GM18868 (cell line): ENCODE results near the gene NPAS2.

Source experiments
- ATAC-seq: cut with Tn5 transposase; IDR thresholded peaks from one replicate; pipeline ENCODE4 v1.9.1; 2021; ENCODE audit warnings: mild to moderate bottlenecking, moderate library complexity; ENCODE audit not compliant: unreplicated experiment

The NPAS2 gene

DNA sequence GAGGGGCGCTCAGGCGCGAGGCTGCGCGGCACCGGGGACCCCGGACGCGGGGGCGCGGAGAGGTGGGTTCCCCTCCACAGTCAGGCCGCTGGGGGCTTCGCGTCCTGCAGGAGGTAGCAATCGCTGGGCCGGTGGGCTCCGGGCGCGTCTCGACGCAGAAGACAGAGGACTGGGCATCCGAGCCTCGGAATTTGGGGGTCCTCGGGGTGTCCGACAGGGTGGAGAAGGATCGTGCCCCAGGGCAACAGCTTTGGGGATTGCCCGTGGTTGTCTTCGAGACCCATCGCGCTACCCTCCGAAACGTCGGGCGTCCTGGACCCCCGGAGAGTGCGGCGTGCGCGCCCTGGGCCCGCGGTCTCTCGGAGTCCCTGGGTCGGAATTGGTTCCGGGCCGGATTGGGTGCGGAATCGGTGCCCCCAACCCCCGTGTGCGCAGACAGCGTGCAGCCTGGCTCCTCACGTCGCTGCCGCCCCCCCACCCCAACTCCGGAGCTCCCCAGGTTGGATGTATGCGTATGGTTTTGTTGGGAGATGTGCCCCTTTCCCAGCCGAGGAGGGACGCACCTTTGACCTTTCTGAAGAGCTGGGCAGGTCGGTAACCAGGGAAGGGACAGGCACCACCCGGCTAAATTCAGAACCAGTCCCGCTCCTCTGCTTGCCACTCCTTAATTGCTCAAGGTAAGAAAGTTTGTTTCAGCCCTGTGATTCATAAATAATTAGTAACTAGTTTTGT is 750 bp downstream of the NPAS2 start:
- ATAC-seq: no peak

DNA sequence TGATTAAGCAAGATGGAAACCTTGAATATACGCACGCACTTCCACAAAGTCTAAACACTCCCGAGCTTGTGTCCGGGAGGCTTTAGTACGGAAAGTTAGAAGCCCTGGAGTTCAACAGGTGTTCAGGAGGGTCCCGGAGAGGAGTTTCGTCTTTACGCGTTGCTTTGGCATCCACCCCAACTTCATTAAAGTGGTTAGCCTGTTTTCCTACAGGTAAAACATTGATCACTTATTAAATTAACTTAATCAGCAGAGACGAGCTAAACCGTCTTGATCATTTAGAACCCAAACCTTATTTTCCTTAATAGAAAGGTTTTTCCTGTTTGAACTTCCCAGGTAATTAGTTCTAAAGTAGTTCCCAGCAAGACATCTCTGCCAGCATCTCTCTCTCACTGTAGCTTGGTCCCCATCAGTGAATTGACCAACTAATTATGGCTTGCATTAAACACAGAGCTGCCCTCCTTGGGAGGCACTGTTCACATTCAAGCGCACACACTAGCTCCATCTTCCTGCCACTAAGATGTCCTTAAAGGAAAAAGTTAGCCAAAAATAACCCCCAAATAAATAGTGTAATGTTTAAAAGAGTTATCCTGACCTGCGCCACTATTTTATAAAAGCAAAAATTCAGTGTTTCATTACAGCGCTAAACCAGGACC is 1.4 kb downstream of the NPAS2 start:
- ATAC-seq: no peak

DNA sequence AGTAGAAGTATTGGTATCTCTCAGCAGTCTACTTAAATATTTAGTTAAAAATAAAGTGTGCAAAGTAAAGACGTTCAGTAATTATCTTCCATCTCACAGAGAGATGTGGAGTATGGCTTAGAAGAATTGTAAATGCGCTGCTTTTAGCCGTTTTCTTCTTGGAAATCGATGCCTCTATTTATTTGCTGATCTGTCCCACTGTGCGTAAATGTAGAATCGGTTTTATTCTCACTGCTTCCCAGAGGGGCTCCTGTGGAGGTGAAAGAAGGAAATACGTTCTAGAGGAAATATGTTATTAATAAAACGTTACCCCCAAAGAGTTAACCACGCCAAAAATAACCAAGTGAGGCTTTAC is 1.9 kb downstream of the NPAS2 start:
- ATAC-seq: no peak

DNA sequence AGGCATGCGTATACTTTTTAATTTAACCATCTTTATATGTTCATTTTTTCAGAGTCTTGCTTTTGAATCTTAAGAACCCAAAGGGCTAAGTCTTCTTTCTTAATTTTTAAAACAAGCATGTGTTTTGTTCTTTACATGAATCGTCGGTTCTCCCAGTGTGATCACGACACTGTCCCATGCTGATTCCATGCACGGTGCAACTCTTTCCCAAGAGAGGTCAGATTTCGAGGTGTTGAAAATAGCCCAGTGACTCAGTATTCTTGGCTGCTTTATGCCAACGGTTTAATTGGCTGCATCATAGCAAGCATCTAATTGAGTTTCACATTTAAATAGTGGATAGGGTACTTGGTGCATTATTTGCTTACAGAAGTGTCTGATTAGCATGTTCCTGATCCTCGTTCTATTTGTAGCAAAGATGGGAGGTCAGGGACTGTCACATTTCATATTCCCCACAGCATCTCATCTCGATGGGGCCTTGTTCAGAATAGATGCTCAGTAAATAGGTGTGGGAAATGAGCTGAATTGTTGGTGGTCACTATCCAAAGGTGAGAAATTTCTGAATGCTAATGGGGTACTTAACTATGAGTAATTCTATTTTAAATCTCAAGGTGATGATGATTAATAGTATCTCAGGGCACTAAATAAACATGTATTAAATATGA is 2.8 kb downstream of the NPAS2 start:
- no peak for ATAC-seq

DNA sequence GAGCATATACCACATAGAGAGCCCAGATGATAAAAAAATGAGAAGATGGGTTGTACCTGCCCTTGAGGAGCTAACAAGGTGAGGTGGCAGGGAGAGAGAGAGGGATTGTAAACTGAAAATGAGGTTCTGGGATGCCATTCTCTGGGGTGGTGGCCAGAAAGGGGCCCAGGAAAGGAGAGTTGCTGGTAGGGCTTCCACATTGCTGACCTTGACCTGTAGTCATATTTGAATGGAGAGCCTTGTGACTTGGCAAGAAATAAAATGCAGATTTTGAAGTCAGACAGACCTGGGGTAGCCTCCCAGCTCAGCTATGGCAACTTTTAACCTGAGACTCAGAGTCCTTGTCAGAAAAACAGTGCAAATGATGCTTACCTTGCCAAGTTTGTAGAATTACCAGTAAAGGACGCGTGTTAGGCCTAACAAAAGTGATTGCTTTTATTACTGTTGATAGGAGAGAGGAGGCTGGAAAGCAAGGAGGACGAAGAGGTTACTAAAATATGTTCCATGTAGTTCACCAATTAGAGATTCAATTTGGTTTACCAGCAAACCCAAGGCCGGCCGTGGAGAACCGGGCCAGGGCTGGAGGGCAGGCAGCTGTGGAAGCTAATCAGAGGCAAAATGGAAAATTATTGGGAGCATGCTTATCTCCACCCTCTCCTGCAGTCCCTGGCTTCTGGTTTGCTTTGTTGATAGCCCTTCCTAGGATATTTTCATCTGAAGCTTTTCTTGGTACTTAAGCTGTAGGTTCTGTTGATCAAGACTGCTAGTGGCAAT is 3.9 kb downstream of the NPAS2 start:
- no peak for ATAC-seq

DNA sequence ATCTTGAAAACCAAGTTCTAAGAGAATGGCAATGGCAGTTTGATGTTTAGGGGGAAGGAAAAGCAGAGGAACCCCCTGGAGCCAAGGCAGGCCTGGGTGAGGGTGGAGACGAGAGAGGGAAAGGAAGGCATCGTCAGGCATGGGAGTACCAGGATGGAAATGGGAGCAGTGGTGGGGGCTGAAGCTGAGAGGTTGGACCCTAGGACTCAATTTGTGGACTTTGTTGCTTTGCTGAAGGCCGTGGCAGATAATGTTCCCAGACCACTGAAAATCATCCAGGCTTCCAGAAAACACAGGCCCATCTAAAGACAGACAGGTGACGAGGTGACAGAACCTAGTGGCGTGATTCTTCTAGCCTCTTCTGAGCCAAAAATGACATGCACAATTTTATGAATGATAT is 4.9 kb downstream of the NPAS2 start:
- no peak for ATAC-seq

DNA sequence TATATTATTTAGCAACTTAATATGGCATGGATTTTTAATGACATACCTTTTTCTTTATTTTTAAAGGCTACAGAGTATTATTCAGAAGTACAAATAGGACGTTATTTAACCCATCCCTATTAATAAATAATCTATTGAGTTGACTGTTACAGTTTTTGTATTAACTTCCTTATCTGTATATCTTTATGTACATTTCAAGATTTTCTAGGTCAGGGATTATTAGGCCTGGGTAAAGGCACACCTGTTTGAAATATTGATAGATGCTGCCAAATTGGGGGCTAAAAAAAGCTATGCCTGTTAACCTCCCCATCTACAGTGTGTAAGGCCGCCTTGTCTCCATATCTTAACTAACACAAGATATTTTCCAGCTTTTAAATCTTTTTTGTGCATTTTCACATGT is 6.6 kb downstream of the NPAS2 start:
- no peak for ATAC-seq

DNA sequence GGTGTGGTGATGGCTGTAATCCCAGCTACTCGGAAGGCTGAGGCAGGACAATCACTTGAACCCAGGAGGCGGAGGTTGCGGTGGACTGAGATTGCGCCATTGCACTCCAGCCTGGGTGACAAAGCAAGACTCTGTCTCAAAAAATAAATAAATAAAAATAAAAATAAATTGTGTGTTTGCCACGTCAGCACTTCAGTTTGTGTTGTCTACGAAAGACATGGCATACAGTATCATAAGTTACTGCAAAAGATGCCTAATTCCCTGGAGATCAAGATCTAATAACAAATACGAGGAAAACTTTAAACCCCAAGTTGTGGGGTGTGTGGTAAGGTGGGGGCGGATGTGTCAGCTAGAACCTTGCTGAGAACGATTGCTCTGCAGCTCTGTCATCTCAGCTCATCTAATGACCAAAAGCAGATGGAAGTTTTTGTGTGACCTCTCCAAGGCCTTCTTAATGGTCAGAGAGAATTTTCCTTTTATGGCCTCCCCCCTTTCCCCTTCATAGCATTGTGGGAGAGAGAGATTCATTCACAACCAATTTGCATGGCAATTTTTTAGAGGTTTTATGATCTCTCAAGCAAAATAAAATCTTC is 11.3 kb downstream of the NPAS2 start:
- no peak for ATAC-seq

DNA sequence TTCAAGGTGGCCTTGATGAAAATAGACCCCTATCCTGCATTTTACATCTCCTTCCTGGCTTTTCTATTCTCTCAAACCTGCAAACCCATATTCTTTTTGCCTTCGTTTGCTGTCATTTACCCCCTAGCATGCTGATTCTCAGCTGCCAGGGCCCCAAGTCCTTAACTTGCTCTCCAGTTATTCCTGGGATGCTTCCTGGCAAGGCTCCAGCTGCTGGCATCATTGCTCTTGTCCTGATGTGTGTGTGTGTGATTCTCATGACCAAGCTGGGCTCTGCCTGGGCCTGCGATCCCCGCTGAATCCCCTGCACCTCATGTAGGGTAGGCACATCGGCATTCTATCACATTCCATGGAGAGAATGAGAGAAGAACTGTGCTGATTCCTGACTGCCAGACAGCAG is 11.9 kb downstream of the NPAS2 start:
- no peak for ATAC-seq

DNA sequence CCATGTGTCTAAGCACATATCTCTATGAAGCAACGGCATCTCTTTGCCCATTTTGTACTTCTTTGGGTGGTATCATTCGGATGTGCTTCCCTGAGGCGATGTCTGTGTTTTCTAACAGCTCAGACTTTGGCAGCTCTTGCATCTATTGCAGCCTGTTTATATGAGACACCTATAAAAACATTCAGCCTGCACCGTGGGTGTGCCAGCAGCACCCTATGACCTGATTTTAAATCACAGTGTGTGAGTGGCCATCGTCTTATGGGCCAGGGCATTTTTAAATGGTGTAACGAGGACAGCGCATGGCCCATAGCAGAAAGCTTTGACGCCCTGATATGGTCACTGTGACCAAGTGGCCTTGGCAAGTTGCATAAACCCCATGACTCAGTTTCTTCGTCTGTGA is 12.9 kb downstream of the NPAS2 start:
- no peak for ATAC-seq

DNA sequence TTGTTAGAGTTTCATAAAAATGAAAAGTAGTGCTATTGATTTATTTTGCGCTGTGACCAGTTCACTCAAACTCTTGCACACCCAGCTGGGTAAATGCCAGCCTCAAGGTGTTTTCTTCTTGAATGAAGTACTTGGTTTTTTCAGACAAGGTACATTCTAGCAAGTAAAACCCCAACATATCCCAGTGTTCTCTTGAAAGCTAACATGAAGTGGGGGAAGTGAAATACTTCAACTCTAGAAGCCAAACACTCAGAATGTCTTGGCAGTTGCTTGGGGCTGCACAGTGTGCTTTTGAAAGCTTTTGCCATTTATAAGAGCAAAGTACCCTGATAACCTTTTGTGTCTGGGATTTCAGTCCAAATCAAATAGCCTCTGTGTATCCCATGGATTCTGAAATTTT is 13.4 kb downstream of the NPAS2 start:
- no peak for ATAC-seq

DNA sequence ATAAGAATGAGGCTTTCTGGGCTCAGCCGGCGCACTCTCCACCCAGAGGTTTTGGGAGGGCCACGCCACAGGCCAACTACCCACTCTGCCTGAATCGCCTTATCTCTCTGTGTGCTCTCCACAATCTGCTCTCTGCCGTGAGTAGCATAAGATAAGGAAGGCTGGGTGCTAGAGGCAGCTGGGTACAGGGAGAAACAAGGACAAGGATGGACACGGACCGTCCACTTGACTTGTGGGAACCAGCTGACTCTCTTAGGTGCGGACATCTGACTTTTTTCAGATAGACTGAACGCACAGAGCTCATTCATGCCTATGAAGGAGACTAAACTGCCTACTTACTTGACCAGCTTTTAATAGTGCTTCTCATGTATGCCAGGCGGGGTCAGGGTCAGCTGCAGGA is 14.3 kb downstream of the NPAS2 start:
- ATAC-seq: no peak

DNA sequence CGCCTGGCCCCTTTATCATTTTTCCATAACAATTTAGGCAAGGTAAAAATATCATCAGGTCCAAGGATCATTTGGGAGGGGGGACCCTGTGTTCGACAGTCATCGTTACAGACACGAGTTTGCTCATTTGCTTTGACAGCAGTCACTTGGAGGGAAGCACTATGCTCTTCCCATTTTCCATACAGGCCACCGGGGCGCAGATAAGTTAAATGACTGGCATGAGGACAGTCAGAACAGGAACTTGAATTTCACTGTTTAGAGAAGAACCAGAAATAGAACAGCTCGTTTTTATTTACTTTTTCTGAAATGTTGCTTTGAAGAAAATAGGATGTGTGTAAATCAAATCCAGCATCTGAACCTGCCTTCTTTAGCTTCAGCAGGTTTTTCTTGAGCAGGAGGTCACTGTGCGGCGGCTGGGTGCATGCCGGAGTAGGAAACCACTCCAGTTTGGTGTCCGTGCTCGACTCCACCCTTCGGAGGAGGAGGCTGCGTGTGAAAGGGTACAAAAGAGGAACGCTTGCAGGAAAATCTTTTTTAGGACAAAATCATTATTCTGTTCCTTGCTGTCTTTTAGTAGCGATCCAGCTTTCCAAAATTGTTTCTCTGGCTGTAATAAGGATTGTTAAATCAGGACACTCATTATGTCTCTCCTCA is 15.2 kb downstream of the NPAS2 start:
- no peak for ATAC-seq

DNA sequence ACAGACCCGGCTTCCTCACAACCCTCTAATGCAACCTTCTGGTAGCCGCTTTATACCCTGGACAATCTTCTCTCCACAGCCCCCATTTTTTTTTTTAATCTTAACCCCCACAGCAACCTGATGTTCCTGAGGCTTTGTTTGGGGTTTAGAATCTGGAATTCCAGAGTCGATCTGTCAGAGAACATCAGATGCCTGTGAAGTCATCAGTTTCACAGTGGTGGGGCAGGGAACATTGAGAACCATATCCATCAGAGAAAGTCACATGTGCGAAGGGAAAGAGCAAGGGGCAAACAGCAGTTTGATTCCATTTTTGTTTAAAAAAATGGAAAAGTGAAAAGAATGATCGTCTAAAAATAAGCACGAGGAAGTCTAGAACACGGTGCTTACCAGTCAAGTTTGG is 20.6 kb downstream of the NPAS2 start:
- ATAC-seq: no peak

DNA sequence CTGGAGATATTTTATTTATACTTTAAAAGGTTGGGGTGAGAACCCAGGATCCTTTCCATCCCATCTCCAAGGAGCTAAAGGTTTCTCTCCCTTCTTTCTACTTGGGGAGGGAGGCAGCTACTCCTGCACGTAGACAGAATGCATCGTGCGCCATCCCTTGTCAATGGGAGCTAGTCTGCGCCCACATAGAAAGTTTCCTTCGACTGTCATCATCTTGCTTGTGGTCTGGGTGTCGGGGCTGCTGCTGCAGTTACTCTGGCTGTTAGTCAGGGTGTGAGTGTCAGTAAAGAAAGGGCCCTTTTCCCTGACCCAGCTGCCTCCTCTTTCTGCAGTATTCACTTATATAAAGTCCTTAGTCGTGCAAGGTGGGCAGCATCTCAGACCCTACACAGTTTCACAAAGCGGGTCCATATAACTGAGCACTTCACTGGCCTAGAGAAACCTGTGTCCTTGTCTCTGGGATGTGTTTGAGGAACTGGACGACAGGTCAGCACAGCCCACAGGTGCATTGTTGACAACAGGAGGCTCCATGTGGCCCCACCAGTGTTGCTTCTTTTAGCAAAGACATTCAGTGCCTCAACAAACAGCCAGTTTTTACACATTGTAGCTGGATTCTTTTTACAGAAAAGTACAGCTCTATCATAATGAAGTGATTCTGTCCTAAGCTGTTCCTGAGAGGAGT is 22.4 kb downstream of the NPAS2 start:
- ATAC-seq: no peak

DNA sequence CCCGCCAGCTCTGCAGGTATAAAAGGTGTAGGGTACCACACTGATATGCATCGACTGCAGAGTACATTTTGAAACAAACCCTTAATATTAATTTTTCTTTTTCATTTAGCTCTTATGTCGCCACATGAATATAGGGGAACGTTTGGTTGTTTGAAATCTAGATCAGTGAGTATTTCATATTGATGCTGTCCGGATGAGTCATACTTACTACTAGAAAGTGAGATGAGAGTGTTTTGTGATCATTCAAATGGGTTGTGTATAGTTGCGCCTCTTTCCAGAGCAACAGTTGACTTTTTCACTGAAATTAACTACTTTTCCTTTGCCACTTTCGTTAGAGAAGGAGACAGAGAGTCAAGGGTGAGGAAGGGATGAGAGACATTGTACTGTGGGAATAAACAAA is 24.6 kb downstream of the NPAS2 start:
- no peak for ATAC-seq

DNA sequence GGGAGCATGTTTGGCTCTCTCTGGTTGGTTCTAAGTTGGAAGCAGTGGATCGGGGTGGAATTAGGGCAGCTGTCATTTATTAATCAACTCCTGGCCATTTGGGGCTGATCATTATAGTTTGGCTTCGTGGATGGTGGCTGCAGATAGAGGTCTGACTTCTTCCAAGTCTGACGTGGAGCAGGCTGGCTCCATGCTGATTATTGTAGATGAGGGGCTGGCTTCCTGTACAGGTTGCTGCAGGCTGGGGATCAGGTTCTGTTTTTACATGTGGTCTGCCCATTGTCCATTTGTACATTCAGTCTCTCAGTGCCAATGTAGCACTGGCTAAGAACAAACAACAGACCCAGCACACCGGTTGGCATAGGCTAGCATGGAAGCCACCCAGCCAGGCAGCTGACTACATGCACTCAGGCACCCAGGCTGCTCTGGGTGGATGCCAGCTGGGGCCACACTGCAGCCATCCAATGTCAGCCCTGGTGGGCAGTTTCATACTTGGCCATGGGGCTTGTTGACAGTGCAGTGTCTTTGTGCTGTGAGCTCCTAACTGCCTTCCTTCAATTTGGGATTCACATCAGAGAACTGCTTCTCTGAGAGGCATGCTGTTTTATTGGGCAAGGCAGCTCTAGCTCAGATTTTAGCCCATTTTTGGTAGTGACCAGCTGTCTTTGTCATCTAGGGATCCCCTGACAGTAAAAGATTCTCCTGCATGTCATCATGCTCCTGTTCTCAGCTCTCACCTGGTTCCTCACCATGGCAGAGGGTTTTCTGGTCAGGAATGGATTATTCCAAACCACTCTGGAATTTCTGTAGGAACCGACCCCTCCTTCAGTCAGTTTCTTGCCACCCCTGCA is 25.4 kb downstream of the NPAS2 start:
- no peak for ATAC-seq

DNA sequence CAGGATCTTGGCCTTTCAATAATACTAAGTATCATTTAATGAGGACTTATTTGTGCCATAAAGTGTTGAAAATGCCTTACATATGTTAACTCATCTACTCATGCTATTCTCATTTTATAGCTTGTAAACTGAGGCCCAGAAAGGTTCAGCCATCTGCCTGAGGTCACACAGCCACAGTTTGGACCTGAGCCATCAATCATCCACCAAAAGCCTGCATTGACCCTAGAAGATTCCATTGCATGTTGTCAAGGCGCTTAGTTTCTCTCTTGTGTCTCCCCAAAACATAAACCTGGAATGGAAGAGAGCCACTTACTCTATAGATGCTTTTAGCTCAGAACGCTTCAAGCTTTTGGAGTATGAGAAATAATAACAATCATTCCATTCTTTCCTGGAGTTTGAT is 26.8 kb downstream of the NPAS2 start:
- ATAC-seq: no peak

DNA sequence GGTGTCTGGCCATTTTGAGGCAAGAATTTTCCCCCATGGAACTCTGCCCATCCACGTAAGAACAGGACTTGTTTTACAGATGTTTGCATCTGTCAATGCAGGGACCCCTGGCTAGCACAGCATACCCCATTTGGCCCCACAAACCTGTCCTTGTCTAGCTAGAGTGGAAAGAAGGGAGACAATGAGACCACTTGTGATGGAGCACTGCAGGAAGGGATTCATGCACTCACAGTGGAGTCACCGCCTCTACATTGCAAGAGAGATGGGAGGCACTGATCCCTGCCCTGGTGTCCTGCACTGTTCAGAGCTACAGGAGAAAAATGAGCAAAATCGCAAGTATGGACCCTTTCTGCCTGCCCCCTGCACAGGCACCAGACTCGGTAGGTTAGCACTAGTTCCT is 32.5 kb downstream of the NPAS2 start:
- no peak for ATAC-seq
